K562 (cell line): ENCODE results near the gene PLEKHG5.

Experiments used
- ATF2 ChIP-seq: sonication (generic); formaldehyde crosslinking; IDR thresholded peaks from 2 replicates; pipeline ENCODE4 v1.8.1; 2022; ENCODE audit warnings: missing genetic modification reagents
- CBX3 ChIP-seq, 2 experiments: IDR thresholded peaks; 1 replicate in 1 of 2; 2 replicates in 1 of 2; pipeline ENCODE4 v1.6.1; 2012; ENCODE audit warnings: inconsistent platforms in 2 of 2, low read length in 2 of 2, borderline replicate concordance in 1 of 2, control low read depth in 1 of 2
- CCAR2 ChIP-seq: fragments of 200-400 bp; formaldehyde crosslinking; IDR thresholded peaks from 2 replicates; pipeline ENCODE4 v1.6.1; 2017; ENCODE audit warnings: mild to moderate bottlenecking, low read depth, low read length
- CREM ChIP-seq: IDR thresholded peaks from 2 replicates; pipeline ENCODE4 v1.6.1; 2014; ENCODE audit warnings: antibody characterized with exemption, low read depth
- JUNB ChIP-seq: fragments of 450-650 bp; formaldehyde crosslinking; conservative IDR thresholded peaks from 2 replicates; pipeline ENCODE4 v1.4.0; 2020; ENCODE audit warnings: mild to moderate bottlenecking
- JUND ChIP-seq, 2 experiments: IDR thresholded peaks; 2 replicates in 1 of 2; 3 replicates in 1 of 2; pipeline ENCODE4 v1.6.1; 2011; ENCODE audit warnings: borderline replicate concordance in 2 of 2, low read depth in 2 of 2, low read length in 2 of 2, improper control_type of control experiment in 1 of 2, missing biosample characterization in 1 of 2, missing genetic modification characterization in 1 of 2, missing genetic modification reagents in 1 of 2
- MAZ ChIP-seq, 2 experiments: fragments of 450-650 bp in 1 of 2; sonication (generic) in 1 of 2; formaldehyde crosslinking; IDR thresholded peaks in 1 of 2; conservative IDR thresholded peaks in 1 of 2; 2 replicates each; pipeline versions ENCODE4 v1.4.0 to v1.5.0; 2020; ENCODE audit warnings: mild to moderate bottlenecking in 1 of 2, missing genetic modification reagents in 1 of 2
- PHF20 ChIP-seq: fragments of 450-650 bp; IDR thresholded peaks from 2 replicates; pipeline ENCODE4 v1.6.1; 2018; ENCODE audit not compliant: partially characterized antibody
- RCOR1 ChIP-seq, 2 experiments: IDR thresholded peaks; 2 replicates each; pipeline ENCODE4 v1.6.1; 2012; ENCODE audit warnings: low read depth in 2 of 2, low read length in 2 of 2, borderline replicate concordance in 1 of 2, improper control_type of control experiment in 1 of 2
- SFPQ ChIP-seq: fragments of 200-400 bp; formaldehyde crosslinking; IDR thresholded peaks from 2 replicates; pipeline ENCODE4 v1.6.1; 2017; ENCODE audit warnings: mild to moderate bottlenecking, low read depth, low read length, moderate library complexity
- SMARCE1 ChIP-seq: fragments of 450-650 bp; IDR thresholded peaks from 2 replicates; pipeline ENCODE4 v1.7.1; 2016; ENCODE audit warnings: mild to moderate bottlenecking
- TF ChIP-seq, protein P1 (sequence below): sonication (generic); formaldehyde crosslinking; IDR thresholded peaks from 2 replicates; pipeline ENCODE4 v1.8.0; 2023; ENCODE audit warnings: mild to moderate bottlenecking, missing genetic modification reagents

DNA sequence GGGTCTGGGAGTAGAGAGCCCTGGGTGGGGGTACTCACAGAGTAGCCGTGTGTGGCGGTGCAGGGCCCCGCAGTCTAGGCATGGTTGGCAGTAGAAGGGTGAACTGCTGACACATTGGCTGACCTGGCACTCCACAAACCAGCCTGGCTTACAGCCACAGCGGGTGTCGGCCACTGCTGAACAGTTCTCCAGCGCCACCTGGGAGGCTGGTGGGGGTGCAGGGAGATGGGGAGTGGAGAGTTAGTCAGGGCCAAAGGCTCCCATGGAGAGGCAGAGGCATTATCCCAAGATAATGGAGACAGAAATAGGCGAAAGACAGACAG, 27.0 kb downstream of the PLEKHG5 start:
- TF ChIP-seq PHF20 (no peak), RCOR1 (IDR thresholded peaks at IDR 0.05; ENCODE audit: borderline replicate concordance in 1 of 2, low read depth in 2 of 2, low read length in 2 of 2) (no peak), JUND (IDR thresholded peaks at IDR 0.05; ENCODE audit: borderline replicate concordance, low read depth, low read length) (no peak), JUND (tag; IDR thresholded peaks at IDR 0.05; ENCODE audit: borderline replicate concordance, low read depth, low read length) (no peak), JUNB (no peak), CCAR2 (no peak), CREM (no peak), SFPQ (no peak), ATF2 (CRISPR knock-in tag) (no peak), CBX3 (IDR thresholded peaks at IDR 0.05; ENCODE audit: borderline replicate concordance in 1 of 2, low read length in 2 of 2) (no peak), SMARCE1 (no peak), MAZ (CRISPR knock-in tag; conservative IDR thresholded peaks at IDR 0.05 in 1 of 2, IDR thresholded peaks at IDR 0.05 in 1 of 2) (no peak)
- TF ChIP-seq, protein P1, sequence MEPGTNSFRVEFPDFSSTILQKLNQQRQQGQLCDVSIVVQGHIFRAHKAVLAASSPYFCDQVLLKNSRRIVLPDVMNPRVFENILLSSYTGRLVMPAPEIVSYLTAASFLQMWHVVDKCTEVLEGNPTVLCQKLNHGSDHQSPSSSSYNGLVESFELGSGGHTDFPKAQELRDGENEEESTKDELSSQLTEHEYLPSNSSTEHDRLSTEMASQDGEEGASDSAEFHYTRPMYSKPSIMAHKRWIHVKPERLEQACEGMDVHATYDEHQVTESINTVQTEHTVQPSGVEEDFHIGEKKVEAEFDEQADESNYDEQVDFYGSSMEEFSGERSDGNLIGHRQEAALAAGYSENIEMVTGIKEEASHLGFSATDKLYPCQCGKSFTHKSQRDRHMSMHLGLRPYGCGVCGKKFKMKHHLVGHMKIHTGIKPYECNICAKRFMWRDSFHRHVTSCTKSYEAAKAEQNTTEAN (CRISPR knock-in tag): no peak
